HEK293T (cell line): ENCODE results near the gene NMNAT1.

Experiments
- BHLHE40 ChIP-seq: fragments of 450-650 bp; IDR thresholded peaks from 2 replicates; pipeline ENCODE4 v1.6.1; 2016; ENCODE audit warnings: mild to moderate bottlenecking, moderate library complexity, borderline replicate concordance
- ELF4 ChIP-seq: fragments of 450-650 bp; IDR thresholded peaks from 2 replicates; pipeline ENCODE4 v1.6.1; 2017; ENCODE audit warnings: antibody characterized with exemption
- FOXA1 ChIP-seq: fragments of 450-650 bp; IDR thresholded peaks from 2 replicates; pipeline ENCODE4 v1.6.1; 2016; ENCODE audit warnings: mild to moderate bottlenecking
- FOXK2 ChIP-seq: fragments of 450-650 bp; IDR thresholded peaks from 2 replicates; pipeline ENCODE4 v1.6.1; 2016; ENCODE audit warnings: mild to moderate bottlenecking
- FOXM1 ChIP-seq: fragments of 450-650 bp; IDR thresholded peaks from 2 replicates; pipeline ENCODE4 v1.6.1; 2017; ENCODE audit warnings: mild to moderate bottlenecking, borderline replicate concordance
- NFRKB ChIP-seq: fragments of 450-650 bp; IDR thresholded peaks from 2 replicates; pipeline ENCODE4 v1.6.1; 2016; ENCODE audit warnings: mild to moderate bottlenecking, moderate library complexity
- SP1 ChIP-seq: fragments of 450-650 bp; IDR thresholded peaks from 2 replicates; pipeline ENCODE4 v1.6.1; 2017
- TARDBP ChIP-seq: fragments of 450-650 bp; IDR thresholded peaks from 2 replicates; pipeline ENCODE4 v1.6.1; 2016

DNA sequence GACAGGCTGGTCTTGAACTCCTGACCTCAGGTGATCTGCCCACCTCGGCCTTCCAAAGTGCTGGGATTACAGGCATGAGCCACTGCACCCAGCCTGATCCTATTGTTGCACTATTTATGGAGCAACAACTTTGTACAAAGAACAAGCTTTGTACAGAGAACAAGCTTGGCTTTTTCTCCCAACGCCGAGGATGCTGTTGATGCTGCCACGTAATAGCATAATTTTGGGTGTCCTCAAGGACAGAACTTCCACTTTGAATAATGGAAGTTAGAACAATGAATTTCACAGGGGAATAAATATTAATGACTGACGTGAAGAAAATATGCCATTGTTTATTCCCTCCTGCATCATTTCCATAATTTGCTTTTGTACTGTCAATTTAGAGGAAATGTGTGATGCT lies 41.0 kb downstream of the NMNAT1 start:
- TF ChIP-seq ELF4: no peak
- TF ChIP-seq BHLHE40: no peak
- no peak for TF ChIP-seq NFRKB
- TF ChIP-seq TARDBP: no peak
- no peak for TF ChIP-seq FOXA1
- TF ChIP-seq SP1: no peak
- no peak for TF ChIP-seq FOXK2
- no peak for TF ChIP-seq FOXM1
